Prostate gland (tissue), 2 donors: ENCODE data around the gene TOMM5. TPM values are rescaled to one million over a fixed set of nuclear protein-coding genes. Genes with fewer than 3 reads are reported as not detected.

Source experiments
- DNase-seq: peaks from one replicate; pipeline ENCODE4 v3.0.0-alpha.2; 2019; ENCODE audit warnings: low spot score
- H3K27ac ChIP-seq, 2 donors: fragments of 200-600 bp; sonication (generic); 2 replicates each; pipeline ENCODE4 v1.5.1; 2017 to 2019
- H3K27me3 ChIP-seq: fragments of 200-600 bp; sonication (generic); replicated peaks from 2 replicates; pipeline ENCODE4 v1.5.1; 2019; ENCODE audit not compliant: insufficient read depth
- H3K36me3 ChIP-seq, 2 donors: fragments of 200-600 bp; sonication (generic); 1 replicate in 1 of 2; 2 replicates in 1 of 2; pipeline versions ENCODE4 v1.5.1 to v1.8.1; 2017 to 2019
- H3K4me1 ChIP-seq: fragments of 200-600 bp; sonication (generic); replicated peaks from 2 replicates; pipeline ENCODE4 v1.5.1; 2019
- H3K4me3 ChIP-seq, 2 donors: fragments of 200-600 bp; sonication (generic); 2 replicates each; pipeline ENCODE4 v1.5.1; 2017 to 2019
- H3K9me3 ChIP-seq: fragments of 200-600 bp; sonication (generic); 2 replicates; pipeline ENCODE4 v1.5.1; 2017
- CTCF ChIP-seq, 4 experiments: fragments of 200-600 bp in 2 of 4; fragments of 450-650 bp in 2 of 4; sonication (generic) in 2 of 4; IDR thresholded peaks; 1 replicate in 3 of 4; 2 replicates in 1 of 4; pipeline ENCODE4 v1.5.1; 2016 to 2019; ENCODE audit warnings: antibody characterized with exemption in 4 of 4, mild to moderate bottlenecking in 2 of 4, moderate library complexity in 2 of 4
- POLR2A ChIP-seq: fragments of 450-650 bp; IDR thresholded peaks from one replicate; pipeline ENCODE4 v1.6.1; 2016; ENCODE audit warnings: antibody characterized with exemption, mild to moderate bottlenecking
- POLR2AphosphoS5 ChIP-seq: sonication (generic); formaldehyde crosslinking; IDR thresholded peaks from one replicate; pipeline ENCODE4 v1.6.1; 2017; ENCODE audit warnings: antibody characterized with exemption
- WGBS: methylation state at CpG from one replicate; pipeline ENCODE4 v1.1.5; 2018; 5-methylcytosine and 5-hydroxymethylcytosine counted together
- intact Hi-C: fragments of 100-400 bp; cut with DNase I; formaldehyde crosslinking; loops from one replicate; pipeline ENCODE4 v1.14.2; 2022
- total RNA-seq, 2 donors: library from RNA; depleted of rRNA; stranded (reverse); fragments of >200 nt; gene quantifications; one replicate each; pipeline ENCODE4 v1.1.0, GENCODE V29; 2016

Gene TOMM5
- total RNA-seq, 2 donors from 2014 or later = 81.2 to 82.8 TPM

- H3K9me3 ChIP-seq = no peaks in the 10 kb centered on the region
- H3K27ac ChIP-seq = no peak overlapping the region
- intact Hi-C loops = no loop called here
- H3K4me3 ChIP-seq = no peak overlapping the region
- H3K36me3 ChIP-seq = no peaks in the 10 kb centered on the region
- WGBS = 73% methylated on average over 4 of the region's 4 CpGs
- no peak for TF ChIP-seq CTCF (IDR thresholded peaks at IDR 0.05)
- no peak for TF ChIP-seq POLR2AphosphoS5
- TF ChIP-seq POLR2A = no peak
- H3K27me3 ChIP-seq = no peaks in the 10 kb centered on the region
- no peak for DNase-seq
- no peaks in the 10 kb centered on the region for H3K4me1 ChIP-seq
Measured at GRCh38 chr9:37622462-37622861, 30.1 kb upstream of the TOMM5 start.

GRCh38 chr9:37621273-37622121 lies 29.1 kb upstream of the TOMM5 start:
- intact Hi-C loops = no loop called here
- no peak for DNase-seq
- Histone ChIP-seq H3K9me3 (no peaks in the 10 kb centered on the region), H3K36me3 (no peaks in the 10 kb centered on the region), H3K27me3 (no peaks in the 10 kb centered on the region), H3K27ac (no peak overlapping the region), H3K4me1 (no peaks in the 10 kb centered on the region), H3K4me3 (no peak overlapping the region)
- TF ChIP-seq CTCF (IDR thresholded peaks at IDR 0.05) (no peak), POLR2A (no peak), POLR2AphosphoS5 (no peak)
- 65% methylated on average over 9 of the region's 9 CpGs for WGBS

GRCh38 chr9:37620396-37620795 lies 28.0 kb upstream of the TOMM5 start:
- no peak overlapping the region for H3K27ac ChIP-seq
- no peaks in the 10 kb centered on the region for H3K9me3 ChIP-seq
- intact Hi-C loops = no loop called here
- no peak for DNase-seq
- TF ChIP-seq POLR2AphosphoS5 (no peak), CTCF (IDR thresholded peaks at IDR 0.05) (no peak), POLR2A (no peak)
- no peak overlapping the region for H3K4me3 ChIP-seq
- no peaks in the 10 kb centered on the region for H3K27me3 ChIP-seq
- H3K36me3 ChIP-seq = no peaks in the 10 kb centered on the region
- WGBS = 77% methylated on average over 1 of the region's 1 CpG
- no peaks in the 10 kb centered on the region for H3K4me1 ChIP-seq

- Histone ChIP-seq H3K9me3 (no peaks in the 10 kb centered on the region), H3K27me3 (no peaks in the 10 kb centered on the region), H3K27ac (no peak overlapping the region), H3K36me3 (no peaks in the 10 kb centered on the region), H3K4me1 (no peaks in the 10 kb centered on the region), H3K4me3 (no peak overlapping the region)
- WGBS = 84% methylated on average over 3 of the region's 3 CpGs
- no peak for TF ChIP-seq CTCF (IDR thresholded peaks at IDR 0.05)
- no peak for DNase-seq
- intact Hi-C loops = no loop called here
Measured at GRCh38 chr9:37619806-37620205, 27.4 kb upstream of the TOMM5 start.

- H3K9me3 ChIP-seq = no peaks in the 10 kb centered on the region
- TF ChIP-seq POLR2AphosphoS5 (no peak), POLR2A (no peak), CTCF (IDR thresholded peaks at IDR 0.05) (no peak)
- no peaks in the 10 kb centered on the region for H3K27me3 ChIP-seq
- no peaks in the 10 kb centered on the region for H3K4me1 ChIP-seq
- whole genome bisulfite sequencing = 92% methylated on average over 4 of the region's 4 CpGs
- no peak overlapping the region for H3K27ac ChIP-seq
- intact Hi-C loops = no loop called here
- H3K4me3 ChIP-seq = no peak overlapping the region
- no peak for DNase-seq
- no peaks in the 10 kb centered on the region for H3K36me3 ChIP-seq
Measured at GRCh38 chr9:37618817-37619216, 26.4 kb upstream of the TOMM5 start.
